CD4-positive, alpha-beta memory T cell (primary cell): ENCODE data around the gene PACRG. TPM values are rescaled to one million over a fixed set of nuclear protein-coding genes. Genes with fewer than 3 reads are reported as not detected.

Experiments used
- CTCF ChIA-PET: fragments of 350-600 bp; sonication (Branson Sonifier 250); formaldehyde crosslinking; loops from one replicate; lab custom pipeline; 2021; ENCODE audit warnings: inconsistent platforms; ENCODE audit not compliant: partially characterized antibody; lab: Charles Lee
- POLR2A ChIA-PET: fragments of 350-600 bp; sonication (Branson Sonifier 250); formaldehyde crosslinking; loops from one replicate; lab custom pipeline; 2021; ENCODE audit not compliant: partially characterized antibody; lab: Charles Lee
- DNase-seq, 5 donors: peaks; one replicate each; pipeline versions ENCODE4 v3.0.0 to v3.0.0-alpha.2; 2020 to 2022; ENCODE audit warnings: mixed read lengths in 1 of 5
- H3K27ac ChIP-seq: one replicate; pipeline ENCODE4 v1.7.0; 2013; ENCODE audit warnings: low read depth, low read length
- H3K27me3 ChIP-seq: 2 replicates; pipeline ENCODE4 v1.7.0; 2013; ENCODE audit warnings: mild to moderate bottlenecking, low read length, moderate library complexity; ENCODE audit not compliant: insufficient read depth
- H3K36me3 ChIP-seq: 2 replicates; pipeline ENCODE4 v1.7.0; 2013; ENCODE audit warnings: mild to moderate bottlenecking, low read length, moderate library complexity; ENCODE audit not compliant: insufficient read depth
- H3K4me1 ChIP-seq: 2 replicates; pipeline ENCODE4 v1.7.0; 2013; ENCODE audit warnings: mild to moderate bottlenecking, low read length, moderate library complexity; ENCODE audit not compliant: insufficient read depth
- H3K4me3 ChIP-seq, 2 donors: one replicate each; pipeline ENCODE4 v1.7.0; 2013; ENCODE audit warnings: low read length in 2 of 2, mild to moderate bottlenecking in 1 of 2
- H3K9me3 ChIP-seq, 2 donors: one replicate each; pipeline ENCODE4 v1.7.0; 2013; ENCODE audit warnings: low read length in 2 of 2, control low read depth in 1 of 2; ENCODE audit not compliant: control insufficient read depth in 1 of 2
- H3K27ac Mint-ChIP-seq, 7 donors: one replicate each; pipeline ENCODE4 v1.8.0; 2020 to 2021; ENCODE audit warnings: mixed read lengths in 7 of 7, mild to moderate bottlenecking in 6 of 7, inconsistent platforms in 3 of 7, moderate library complexity in 3 of 7
- H3K27me3 Mint-ChIP-seq, 2 donors: one replicate each; pipeline ENCODE4 v1.8.0; 2020 to 2021; ENCODE audit warnings: mixed read lengths in 2 of 2
- H3K36me3 Mint-ChIP-seq, 2 donors: one replicate each; pipeline ENCODE4 v1.8.0; 2020 to 2021; ENCODE audit warnings: mixed read lengths in 2 of 2, inconsistent platforms in 1 of 2, mild to moderate bottlenecking in 1 of 2
- H3K4me1 Mint-ChIP-seq, 4 donors: one replicate each; pipeline ENCODE4 v1.8.0; 2020 to 2021; ENCODE audit warnings: mixed read lengths in 4 of 4, mild to moderate bottlenecking in 1 of 4
- H3K4me3 Mint-ChIP-seq, 8 donors: one replicate each; pipeline ENCODE4 v1.8.0; 2020 to 2021; ENCODE audit warnings: mixed read lengths in 8 of 8, mild to moderate bottlenecking in 7 of 8, moderate library complexity in 6 of 8, inconsistent platforms in 3 of 8
- H3K9me3 Mint-ChIP-seq, 8 donors: one replicate each; pipeline ENCODE4 v1.8.0; 2020 to 2021; ENCODE audit warnings: mixed read lengths in 8 of 8, mild to moderate bottlenecking in 5 of 8, inconsistent platforms in 3 of 8, moderate library complexity in 1 of 8
- intact Hi-C: fragments of 100-400 bp; cut with micrococcal nuclease; formaldehyde crosslinking; loops from one replicate; pipeline ENCODE4 v1.15.1; 2023
- polyA plus RNA-seq, 2 donors: library from polyadenylated mRNA; unstranded; fragments of 300-500 nt; fragmentation: Illumina TruSeq; gene quantifications; one replicate each; pipeline ENCODE4 v1.2.3, GENCODE V29; 2021
- total RNA-seq, 2 experiments: library from RNA; stranded (reverse); gene quantifications; one replicate each; pipeline ENCODE4 v1.2.3, GENCODE V29; 2021

PACRG gene
- total and polyA plus RNA-seq, 4 experiments from 2014 or later: 0.21 to 1.5 (median 0.81) TPM; not detected in 1

- H3K27ac ChIP-seq: no peak overlapping the region
- no peaks in the 10 kb centered on the region for H3K36me3 Mint-ChIP-seq
- H3K27me3 ChIP-seq: no peaks in the 10 kb centered on the region
- H3K27ac Mint-ChIP-seq: no peak overlapping the region
- no peaks in the 10 kb centered on the region for H3K9me3 ChIP-seq
- DNase-seq: no peak
- CTCF ChIA-PET: interaction anchor here (0.8 kb wide), 1 partner anchor 23 kb away, joined by 3 read pairs; no protein-coding TSS in a partner anchor
- H3K4me1 Mint-ChIP-seq: no peaks in the 10 kb centered on the region
- no peaks in the 10 kb centered on the region for H3K9me3 Mint-ChIP-seq
- POLR2A ChIA-PET: no interaction called here
- H3K27me3 Mint-ChIP-seq: no peaks in the 10 kb centered on the region
- H3K4me3 ChIP-seq: no peak overlapping the region
- intact Hi-C loops: no loop called here
- no peak overlapping the region for H3K4me3 Mint-ChIP-seq
- no peaks in the 10 kb centered on the region for H3K36me3 ChIP-seq
- no peaks in the 10 kb centered on the region for H3K4me1 ChIP-seq
These were observed 616.6 kb downstream of the PACRG start for GRCh38 chr6:163344411-163344810.

- peaks cover 2% of the 10 kb centered on the region in 2 donors for H3K27me3 Mint-ChIP-seq
- no peak for DNase-seq
- H3K9me3 Mint-ChIP-seq: no peaks in the 10 kb centered on the region
- intact Hi-C loops: no loop called here
- H3K27ac Mint-ChIP-seq: no peak overlapping the region
- Histone ChIP-seq H3K27ac (no peak overlapping the region), H3K4me1 (no peaks in the 10 kb centered on the region), H3K4me3 (no peak overlapping the region), H3K9me3 (no peaks in the 10 kb centered on the region), H3K36me3 (no peaks in the 10 kb centered on the region), H3K27me3 (no peaks in the 10 kb centered on the region)
- no peak overlapping the region for H3K4me3 Mint-ChIP-seq
- no peaks in the 10 kb centered on the region for H3K36me3 Mint-ChIP-seq
- no peaks in the 10 kb centered on the region for H3K4me1 Mint-ChIP-seq
- POLR2A ChIA-PET: no interaction called here
- CTCF ChIA-PET: no interaction called here
These were observed 618.2 kb downstream of the PACRG start for GRCh38 chr6:163345931-163346330.

GRCh38 chr6:163346497-163346961, 618.8 kb downstream of the PACRG start:
- Histone ChIP-seq H3K27me3 (no peaks in the 10 kb centered on the region), H3K36me3 (no peaks in the 10 kb centered on the region), H3K4me1 (no peaks in the 10 kb centered on the region), H3K27ac (no peak overlapping the region), H3K4me3 (no peak overlapping the region), H3K9me3 (no peaks in the 10 kb centered on the region)
- Mint-ChIP-seq H3K4me3 (no peak overlapping the region), H3K36me3 (no peaks in the 10 kb centered on the region), H3K27me3 (peaks cover 2% of the 10 kb centered on the region in 2 donors), H3K27ac (no peak overlapping the region), H3K9me3 (no peaks in the 10 kb centered on the region), H3K4me1 (no peaks in the 10 kb centered on the region)
- ChIA-PET POLR2A (no interaction called here), CTCF (no interaction called here)
- DNase-seq: no peak
- intact Hi-C loops: no loop called here

GRCh38 chr6:163347021-163347446, 619.3 kb downstream of the PACRG start:
- H3K27ac ChIP-seq: no peak overlapping the region
- no peaks in the 10 kb centered on the region for H3K36me3 Mint-ChIP-seq
- intact Hi-C loops: no loop called here
- H3K27me3 ChIP-seq: no peaks in the 10 kb centered on the region
- no peaks in the 10 kb centered on the region for H3K4me1 Mint-ChIP-seq
- no peak overlapping the region for H3K4me3 ChIP-seq
- CTCF ChIA-PET: no interaction called here
- H3K9me3 Mint-ChIP-seq: no peaks in the 10 kb centered on the region
- no peak for DNase-seq
- H3K27ac Mint-ChIP-seq: no peak overlapping the region
- no peak overlapping the region for H3K4me3 Mint-ChIP-seq
- H3K9me3 ChIP-seq: no peaks in the 10 kb centered on the region
- POLR2A ChIA-PET: no interaction called here
- no peaks in the 10 kb centered on the region for H3K36me3 ChIP-seq
- no peaks in the 10 kb centered on the region for H3K4me1 ChIP-seq
- H3K27me3 Mint-ChIP-seq: peaks cover 2% of the 10 kb centered on the region in 2 donors

GRCh38 chr6:163348789-163349680, 621.3 kb downstream of the PACRG start:
- ChIA-PET POLR2A (no interaction called here), CTCF (no interaction called here)

GRCh38 chr6:163349696-163350095, 621.9 kb downstream of the PACRG start:
- Mint-ChIP-seq H3K9me3 (no peaks in the 10 kb centered on the region), H3K27me3 (peaks cover 2 to 6% of the 10 kb centered on the region in 2 donors), H3K27ac (no peak overlapping the region), H3K4me1 (peaks cover 0 to 1% (median 0%) of the 10 kb centered on the region in 4 donors), H3K4me3 (no peak overlapping the region), H3K36me3 (no peaks in the 10 kb centered on the region)
- no peak for DNase-seq
- H3K27ac ChIP-seq: no peak overlapping the region
- no peaks in the 10 kb centered on the region for H3K27me3 ChIP-seq
- H3K9me3 ChIP-seq: no peaks in the 10 kb centered on the region
- ChIA-PET CTCF (no interaction called here), POLR2A (no interaction called here)
- intact Hi-C loops: no loop called here
- no peak overlapping the region for H3K4me3 ChIP-seq
- no peaks in the 10 kb centered on the region for H3K4me1 ChIP-seq
- no peaks in the 10 kb centered on the region for H3K36me3 ChIP-seq

More at GRCh38 chr6:163348789-163349680, 621.3 kb downstream of the PACRG start:
- Histone ChIP-seq H3K27ac (no peak overlapping the region), H3K4me1 (no peaks in the 10 kb centered on the region), H3K9me3 (no peaks in the 10 kb centered on the region), H3K36me3 (no peaks in the 10 kb centered on the region), H3K27me3 (no peaks in the 10 kb centered on the region), H3K4me3 (no peak overlapping the region)
- no peaks in the 10 kb centered on the region for H3K9me3 Mint-ChIP-seq
- peak overlapping the region in 1 of 7 donors; percentile 4 for H3K27ac Mint-ChIP-seq
- intact Hi-C loops: no loop called here
- peaks cover 2 to 5% of the 10 kb centered on the region in 2 donors for H3K27me3 Mint-ChIP-seq
- H3K36me3 Mint-ChIP-seq: no peaks in the 10 kb centered on the region
- DNase-seq: no peak
- no peak overlapping the region for H3K4me3 Mint-ChIP-seq
- H3K4me1 Mint-ChIP-seq: no peaks in the 10 kb centered on the region

GRCh38 chr6:163351013-163351412, 623.2 kb downstream of the PACRG start:
- H3K9me3 Mint-ChIP-seq: no peaks in the 10 kb centered on the region
- ChIA-PET POLR2A (no interaction called here), CTCF (no interaction called here)
- no peak overlapping the region for H3K27ac Mint-ChIP-seq
- no peak overlapping the region for H3K4me3 Mint-ChIP-seq
- peaks cover 0 to 2% (median 0%) of the 10 kb centered on the region in 4 donors for H3K4me1 Mint-ChIP-seq
- intact Hi-C loops: no loop called here
- Histone ChIP-seq H3K27me3 (no peaks in the 10 kb centered on the region), H3K36me3 (no peaks in the 10 kb centered on the region), H3K27ac (no peak overlapping the region), H3K4me1 (no peaks in the 10 kb centered on the region), H3K9me3 (no peaks in the 10 kb centered on the region), H3K4me3 (no peak overlapping the region)
- H3K36me3 Mint-ChIP-seq: no peaks in the 10 kb centered on the region
- no peak for DNase-seq
- H3K27me3 Mint-ChIP-seq: peaks cover 2 to 7% of the 10 kb centered on the region in 2 donors
